OCI-LY3 (cell line): ENCODE results near the gene DNAH14.

ENCODE experiments used
- EZH2phosphoT487 ChIP-seq: fragments of 200-600 bp; shearing (Covaris generic); IDR thresholded peaks from 2 replicates; pipeline ENCODE4 v1.6.1; 2018; ENCODE audit warnings: antibody characterized with exemption, mixed run types, low read depth
- TF ChIP-seq, protein P1 (sequence below): fragments of 200-600, 300-600 bp; sonication (generic); IDR thresholded peaks from 2 replicates; pipeline ENCODE4 v1.5.1; 2014; ENCODE audit warnings: antibody characterized with exemption, low read length, low read depth

DNA sequence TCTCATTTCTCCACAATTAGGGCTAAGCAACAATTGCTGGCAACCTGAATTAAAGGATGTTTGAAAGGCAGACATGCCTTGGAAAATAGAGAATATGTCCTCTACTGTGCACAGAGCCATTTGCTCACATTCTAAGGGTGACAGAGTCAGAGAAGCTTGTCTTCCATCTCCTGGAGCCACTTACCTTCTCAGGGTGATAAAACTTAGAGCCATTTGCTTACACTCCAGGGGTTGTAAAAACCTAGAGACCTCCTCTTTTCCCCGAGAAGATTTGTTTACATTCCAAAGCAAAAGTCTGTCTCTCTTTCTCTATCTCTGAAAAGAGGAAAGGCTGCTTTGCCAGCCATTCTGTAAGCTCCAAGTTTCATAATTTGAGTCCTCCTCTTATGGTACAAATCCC is 437.1 kb downstream of the DNAH14 start:
- TF ChIP-seq, protein P1, sequence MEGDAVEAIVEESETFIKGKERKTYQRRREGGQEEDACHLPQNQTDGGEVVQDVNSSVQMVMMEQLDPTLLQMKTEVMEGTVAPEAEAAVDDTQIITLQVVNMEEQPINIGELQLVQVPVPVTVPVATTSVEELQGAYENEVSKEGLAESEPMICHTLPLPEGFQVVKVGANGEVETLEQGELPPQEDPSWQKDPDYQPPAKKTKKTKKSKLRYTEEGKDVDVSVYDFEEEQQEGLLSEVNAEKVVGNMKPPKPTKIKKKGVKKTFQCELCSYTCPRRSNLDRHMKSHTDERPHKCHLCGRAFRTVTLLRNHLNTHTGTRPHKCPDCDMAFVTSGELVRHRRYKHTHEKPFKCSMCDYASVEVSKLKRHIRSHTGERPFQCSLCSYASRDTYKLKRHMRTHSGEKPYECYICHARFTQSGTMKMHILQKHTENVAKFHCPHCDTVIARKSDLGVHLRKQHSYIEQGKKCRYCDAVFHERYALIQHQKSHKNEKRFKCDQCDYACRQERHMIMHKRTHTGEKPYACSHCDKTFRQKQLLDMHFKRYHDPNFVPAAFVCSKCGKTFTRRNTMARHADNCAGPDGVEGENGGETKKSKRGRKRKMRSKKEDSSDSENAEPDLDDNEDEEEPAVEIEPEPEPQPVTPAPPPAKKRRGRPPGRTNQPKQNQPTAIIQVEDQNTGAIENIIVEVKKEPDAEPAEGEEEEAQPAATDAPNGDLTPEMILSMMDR: no peak
- TF ChIP-seq EZH2phosphoT487: no peak
